ENCODE measurements around the gene TRAPPC12. TPM values are rescaled to one million over a fixed set of nuclear protein-coding genes. Genes with fewer than 3 reads are reported as not detected.

Gene TRAPPC12
- total RNA-seq, 1 experiment from 2014 or later = 85.0 TPM

DNA sequence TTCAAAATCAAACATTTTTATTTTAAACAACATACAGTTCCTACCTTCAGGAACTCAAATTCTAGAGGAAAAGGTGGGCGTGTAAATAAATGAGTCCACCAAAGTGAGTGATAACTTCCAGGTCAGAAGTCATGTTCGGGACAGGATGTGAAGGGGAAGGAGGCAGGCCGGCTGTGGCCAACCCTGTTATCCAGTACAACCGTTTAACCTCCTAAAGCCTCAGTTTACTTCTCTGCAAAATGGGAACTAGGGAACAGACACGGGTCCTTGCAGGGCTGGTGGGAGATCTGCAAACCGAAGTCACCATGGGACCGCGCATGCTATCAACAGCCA, 2.2 kb upstream of the TRAPPC12 start:
- H3K9me3 Mint-ChIP-seq (ENCODE audit: unreplicated experiment) = no peaks in the 10 kb centered on the region
- H3K4me1 Mint-ChIP-seq (ENCODE audit: low read depth, unreplicated experiment) = peaks cover 6% of the 10 kb centered on the region
- H3K9me3 ChIP-seq = no peaks in the 10 kb centered on the region
- no peak for DNase-seq
- peaks cover 13% of the 10 kb centered on the region for H3K36me3 Mint-ChIP-seq (ENCODE audit: insufficient read depth, unreplicated experiment)
- H3K4me3 Mint-ChIP-seq (ENCODE audit: unreplicated experiment) = peak overlapping the region; percentile 99
- no peaks in the 10 kb centered on the region for H3K36me3 ChIP-seq (ENCODE audit: control insufficient read depth, insufficient read depth, low read length)
- peak overlapping the region; percentile 76 for H3K4me3 ChIP-seq (ENCODE audit: low read depth, low read length)
- TSS peak; percentile 49 for BruUV-seq (replicated peaks)
- TF ChIP-seq, protein P1, sequence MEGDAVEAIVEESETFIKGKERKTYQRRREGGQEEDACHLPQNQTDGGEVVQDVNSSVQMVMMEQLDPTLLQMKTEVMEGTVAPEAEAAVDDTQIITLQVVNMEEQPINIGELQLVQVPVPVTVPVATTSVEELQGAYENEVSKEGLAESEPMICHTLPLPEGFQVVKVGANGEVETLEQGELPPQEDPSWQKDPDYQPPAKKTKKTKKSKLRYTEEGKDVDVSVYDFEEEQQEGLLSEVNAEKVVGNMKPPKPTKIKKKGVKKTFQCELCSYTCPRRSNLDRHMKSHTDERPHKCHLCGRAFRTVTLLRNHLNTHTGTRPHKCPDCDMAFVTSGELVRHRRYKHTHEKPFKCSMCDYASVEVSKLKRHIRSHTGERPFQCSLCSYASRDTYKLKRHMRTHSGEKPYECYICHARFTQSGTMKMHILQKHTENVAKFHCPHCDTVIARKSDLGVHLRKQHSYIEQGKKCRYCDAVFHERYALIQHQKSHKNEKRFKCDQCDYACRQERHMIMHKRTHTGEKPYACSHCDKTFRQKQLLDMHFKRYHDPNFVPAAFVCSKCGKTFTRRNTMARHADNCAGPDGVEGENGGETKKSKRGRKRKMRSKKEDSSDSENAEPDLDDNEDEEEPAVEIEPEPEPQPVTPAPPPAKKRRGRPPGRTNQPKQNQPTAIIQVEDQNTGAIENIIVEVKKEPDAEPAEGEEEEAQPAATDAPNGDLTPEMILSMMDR (IDR thresholded peaks at IDR 0.05; ENCODE audit: insufficient read depth in 1 of 2, low read depth in 1 of 2, low read length in 1 of 2, severe bottlenecking in 1 of 2, unreplicated experiment in 1 of 2) = no peak
- POLR2A ChIA-PET = interaction anchor here (1.4 kb wide), 1 partner anchor 181 kb away, joined by 10 read pairs; the partner anchor contains the start of gene RNASEH1
- intact Hi-C loops (cut with micrococcal nuclease; ENCODE audit: unreplicated experiment) = loop anchor here (5.0 kb wide), 1 partner anchor 140 kb away; the partner anchor contains the start of gene ADI1
- H3K4me1 ChIP-seq = peaks cover 10% of the 10 kb centered on the region
- H3K27me3 Mint-ChIP-seq (ENCODE audit: insufficient read depth, unreplicated experiment) = no peaks in the 10 kb centered on the region
- H3K27ac Mint-ChIP-seq (ENCODE audit: unreplicated experiment) = peak overlapping the region; percentile 96
- H3K27me3 ChIP-seq (replicated peaks; ENCODE audit: control insufficient read depth, insufficient read depth, low read length) = no peaks in the 10 kb centered on the region
- CTCF ChIA-PET = no interaction called here

DNA sequence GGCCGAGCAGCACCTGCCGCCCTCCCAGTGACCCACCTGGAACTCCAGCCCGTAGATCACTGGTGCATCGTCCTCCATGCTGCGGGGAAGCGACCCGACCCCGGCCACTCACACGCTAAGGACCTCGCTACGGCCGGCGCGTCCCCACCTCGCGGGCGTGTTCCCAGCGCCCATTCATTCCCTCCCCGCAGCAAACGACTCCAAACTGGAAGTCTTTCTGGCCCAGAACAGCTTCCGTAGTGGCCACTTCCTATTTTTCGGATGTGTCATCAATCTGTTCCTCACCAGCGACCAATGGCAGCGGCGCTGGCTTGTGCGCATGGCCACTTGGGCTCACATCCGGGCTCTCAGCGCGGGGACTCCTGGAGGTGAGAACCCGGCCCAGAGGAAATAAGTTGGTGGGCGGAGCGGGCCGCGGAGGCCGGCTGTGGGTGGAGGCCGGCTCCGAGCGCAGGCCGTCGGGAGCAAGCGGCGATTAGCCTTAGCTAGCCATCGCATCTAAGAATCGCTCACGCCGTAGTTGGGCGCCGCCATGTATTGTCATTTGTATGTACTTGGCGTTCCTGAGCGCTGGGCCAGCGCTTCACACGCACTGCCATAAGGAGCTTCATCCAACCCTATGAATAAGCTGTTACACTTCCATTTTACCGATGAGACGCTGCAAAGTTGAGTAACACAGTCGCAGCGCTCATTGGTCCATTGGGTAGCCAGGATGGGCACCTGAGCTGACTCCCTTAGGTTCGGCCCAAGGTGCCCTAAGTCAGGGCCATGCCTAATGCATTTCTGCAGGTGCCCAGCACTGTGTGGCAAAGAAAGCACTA, 1.7 kb upstream of the TRAPPC12 start, which contains the start of gene EIPR1:
Gene EIPR1 (minus strand): TSS at position 207 of the 821 bp plus-strand sequence. CDS start 129 bp downstream, at position 78.
- peak; percentile 98 to 99 for DNase-seq
- CTCF ChIA-PET = no interaction called here
- intact Hi-C loops (cut with micrococcal nuclease; ENCODE audit: unreplicated experiment) = loop anchor here (5.0 kb wide), 1 partner anchor 139 kb away; the partner anchor contains the start of gene ADI1
- Histone ChIP-seq H3K4me3 (ENCODE audit: low read depth, low read length) (peak within 1 kb of the TSS; percentile 76), H3K36me3 (ENCODE audit: control insufficient read depth, insufficient read depth, low read length) (no peaks in the 10 kb centered on the region), H3K27me3 (replicated peaks; ENCODE audit: control insufficient read depth, insufficient read depth, low read length) (no peaks in the 10 kb centered on the region), H3K4me1 (peaks cover 10% of the 10 kb centered on the region), H3K9me3 (no peaks in the 10 kb centered on the region)
- BruUV-seq (replicated peaks) = no TSS peak
- POLR2A ChIA-PET = interaction anchor here (1.4 kb wide), 1 partner anchor 180 kb away, joined by 10 read pairs; the partner anchor contains the start of gene RNASEH1
- H3K27ac Mint-ChIP-seq (ENCODE audit: unreplicated experiment) = peak within 1 kb of the TSS; percentile 96
- TF ChIP-seq, protein P1 (IDR thresholded peaks at IDR 0.05; ENCODE audit: insufficient read depth in 1 of 2, low read depth in 1 of 2, low read length in 1 of 2, severe bottlenecking in 1 of 2, unreplicated experiment in 1 of 2) = no peak
- no peaks in the 10 kb centered on the region for H3K9me3 Mint-ChIP-seq (ENCODE audit: unreplicated experiment)
- H3K36me3 Mint-ChIP-seq (ENCODE audit: insufficient read depth, unreplicated experiment) = peaks cover 13% of the 10 kb centered on the region
- no peaks in the 10 kb centered on the region for H3K27me3 Mint-ChIP-seq (ENCODE audit: insufficient read depth, unreplicated experiment)
- peak within 1 kb of the TSS; percentile 99 for H3K4me3 Mint-ChIP-seq (ENCODE audit: unreplicated experiment)
- H3K4me1 Mint-ChIP-seq (ENCODE audit: low read depth, unreplicated experiment) = peaks cover 6% of the 10 kb centered on the region

DNA sequence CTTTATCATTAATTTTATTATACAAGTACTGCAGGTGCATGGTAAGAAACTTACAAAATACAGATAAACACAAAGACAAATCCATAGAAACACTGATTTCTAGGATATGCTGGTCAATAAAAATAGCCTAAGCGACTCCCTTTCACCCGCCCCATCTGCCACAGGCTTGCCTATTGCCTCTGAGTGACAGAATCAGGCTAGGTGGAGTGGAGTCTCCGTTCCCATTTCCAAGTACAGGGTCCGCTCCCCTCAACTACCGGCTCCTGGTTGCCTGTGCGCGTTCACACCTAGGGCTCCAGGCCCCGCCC, 201 bp upstream of the TRAPPC12 start:
- no peaks in the 10 kb centered on the region for H3K36me3 ChIP-seq (ENCODE audit: control insufficient read depth, insufficient read depth, low read length)
- no peaks in the 10 kb centered on the region for H3K9me3 ChIP-seq
- Mint-ChIP-seq H3K4me3 (ENCODE audit: unreplicated experiment) (peak overlapping the region; percentile 99), H3K27me3 (ENCODE audit: insufficient read depth, unreplicated experiment) (no peaks in the 10 kb centered on the region), H3K36me3 (ENCODE audit: insufficient read depth, unreplicated experiment) (peaks cover 13% of the 10 kb centered on the region), H3K9me3 (ENCODE audit: unreplicated experiment) (no peaks in the 10 kb centered on the region), H3K4me1 (ENCODE audit: low read depth, unreplicated experiment) (peaks cover 6% of the 10 kb centered on the region), H3K27ac (ENCODE audit: unreplicated experiment) (peak overlapping the region; percentile 96)
- BruUV-seq (replicated peaks) = no TSS peak
- ChIA-PET POLR2A (interaction anchor here (0.6 kb wide), 1 partner anchor 279 kb away, joined by 3 read pairs; no protein-coding TSS in a partner anchor), CTCF (interaction anchor here (0.8 kb wide), 1 partner anchor 157 kb away, joined by 4 read pairs; no protein-coding TSS in a partner anchor)
- DNase-seq = no peak
- H3K4me1 ChIP-seq = peaks cover 10% of the 10 kb centered on the region
- TF ChIP-seq, protein P1 (IDR thresholded peaks at IDR 0.05; ENCODE audit: insufficient read depth in 1 of 2, low read depth in 1 of 2, low read length in 1 of 2, severe bottlenecking in 1 of 2, unreplicated experiment in 1 of 2) = no peak
- peak overlapping the region; percentile 91 for H3K4me3 ChIP-seq (ENCODE audit: low read depth, low read length)
- H3K27me3 ChIP-seq (replicated peaks; ENCODE audit: control insufficient read depth, insufficient read depth, low read length) = no peaks in the 10 kb centered on the region
- intact Hi-C loops (cut with micrococcal nuclease; ENCODE audit: unreplicated experiment) = loop anchor here (1.0 to 5.0 kb wide), 3 partner anchors 138 to 196 kb away; partner anchors contain the start of genes ADI1, RNASEH1 and RPS7

Measured in Caco-2 (cell line).